GM12878 (cell line): ENCODE measurements around the gene DDX56. TPM values are rescaled to one million over a fixed set of nuclear protein-coding genes. Genes with fewer than 3 reads are reported as not detected.

Source experiments
- ATAC-seq: fragments of 200-7000 bp; cut with Tn5 transposase; 3 replicates; pipeline ENCODE4 v1.9.1; 2020; ENCODE audit warnings: mild to moderate bottlenecking, moderate library complexity
- BruUV-seq: library from RNA; stranded (reverse); fragments of 400-500 nt; replicated peaks from 2 replicates; lab custom pipeline; 2021; lab: Mats Ljungman, UMichigan
- CTCF ChIA-PET: fragments of 300-600 bp; sonication (Branson Sonifier 250); formaldehyde crosslinking; extraction: SDS; loops from one replicate; lab custom pipeline; 2021; ENCODE audit warnings: inconsistent platforms; lab: Yijun Ruan, JAX
- POLR2A ChIA-PET: fragments of 350-600 bp; formaldehyde crosslinking; extraction: SDS; loops from one replicate; lab custom pipeline; 2021; ENCODE audit warnings: inconsistent platforms; lab: Charles Lee
- RAD21 ChIA-PET: fragments of 300-600 bp; sonication (Branson Sonifier 250); formaldehyde crosslinking; loops from one replicate; lab custom pipeline; 2023; ENCODE audit warnings: antibody characterized with exemption; ENCODE audit not compliant: unreplicated experiment; lab: Charles Lee
- SMC1A ChIA-PET: fragments of 300-600 bp; sonication (Branson Sonifier 250); formaldehyde crosslinking; loops from one replicate; lab custom pipeline; 2023; ENCODE audit not compliant: unreplicated experiment, uncharacterized antibody; lab: Charles Lee
- DNase-seq: peaks from one replicate; pipeline ENCODE4 v3.0.0-alpha.2; 2011; ENCODE audit warnings: low read depth, low spot score
- FAIRE-seq: peaks from 3 replicates; lab custom pipeline; 2011; peaks lifted over from hg19 to GRCh38; lab: Jason Lieb, UNC
- H2AFZ ChIP-seq: 2 replicates; pipeline ENCODE4 v1.6.0; 2011; ENCODE audit warnings: low read depth, low read length, control low read depth; ENCODE audit not compliant: control insufficient read depth
- H3K27ac ChIP-seq: 2 replicates; pipeline ENCODE4 v1.5.1; 2011; ENCODE audit warnings: control low read depth; ENCODE audit not compliant: control insufficient read depth, insufficient read depth
- H3K27me3 ChIP-seq, 2 experiments: replicated peaks in 1 of 2; 2 replicates each; pipeline versions ENCODE4 v1.6.0 to v1.6.1; 2011; ENCODE audit warnings: low read length in 1 of 2; ENCODE audit not compliant: control insufficient read depth in 2 of 2, insufficient read depth in 2 of 2
- H3K36me3 ChIP-seq, 2 experiments: 2 replicates each; pipeline ENCODE4 v1.5.1; 2011; ENCODE audit warnings: low read length in 1 of 2; ENCODE audit not compliant: control insufficient read depth in 2 of 2, insufficient read depth in 2 of 2
- H3K4me1 ChIP-seq: 2 replicates; pipeline ENCODE4 v1.6.1; 2011; ENCODE audit warnings: mild to moderate bottlenecking, low read length, moderate library complexity, mixed read lengths; ENCODE audit not compliant: control insufficient read depth, insufficient read depth
- H3K4me2 ChIP-seq: 2 replicates; pipeline ENCODE4 v1.6.0; 2011; ENCODE audit warnings: control low read depth; ENCODE audit not compliant: control insufficient read depth, insufficient read depth
- H3K4me3 ChIP-seq: fragments of 200-600 bp; sonication (generic); 2 replicates; pipeline ENCODE4 v1.5.1; 2016
- H3K79me2 ChIP-seq: 2 replicates; pipeline ENCODE4 v1.6.0; 2011; ENCODE audit warnings: low read length; ENCODE audit not compliant: control insufficient read depth, insufficient read depth
- H3K9ac ChIP-seq: 2 replicates; pipeline ENCODE4 v1.8.0; 2011; ENCODE audit warnings: low read length, control low read depth, mixed read lengths; ENCODE audit not compliant: control insufficient read depth, insufficient read depth
- H3K9me3 ChIP-seq: replicated peaks from 3 replicates; pipeline ENCODE4 v1.5.1; 2011; ENCODE audit warnings: mild to moderate bottlenecking, low read length; ENCODE audit not compliant: control insufficient read depth, insufficient read depth
- H4K20me1 ChIP-seq: 2 replicates; pipeline ENCODE4 v1.6.0; 2011; ENCODE audit not compliant: control insufficient read depth, insufficient read depth
- CBX3 ChIP-seq: fragments of 200-600 bp; sonication (generic); IDR thresholded peaks from 2 replicates; pipeline ENCODE4 v1.6.1; 2016; ENCODE audit warnings: low read depth, borderline replicate concordance
- CHD2 ChIP-seq: IDR thresholded peaks from 2 replicates; pipeline ENCODE4 v1.6.1; 2011; ENCODE audit warnings: low read depth, low read length, improper control_type of control experiment, borderline replicate concordance
- CHD4 ChIP-seq: fragments of 200-600 bp; sonication (generic); IDR thresholded peaks from 2 replicates; pipeline ENCODE4 v1.6.1; 2016; ENCODE audit warnings: mild to moderate bottlenecking
- FOS ChIP-seq: IDR thresholded peaks from 3 replicates; pipeline ENCODE4 v1.6.1; 2011; ENCODE audit warnings: borderline replicate concordance; ENCODE audit not compliant: insufficient read length; ENCODE audit errors: extremely low read depth
- FOXK2 ChIP-seq: fragments of 450-650 bp; IDR thresholded peaks from 2 replicates; pipeline ENCODE4 v1.6.1; 2017; ENCODE audit warnings: mild to moderate bottlenecking, moderate library complexity
- FOXM1 ChIP-seq: IDR thresholded peaks from 2 replicates; pipeline ENCODE4 v1.6.1; 2012; ENCODE audit warnings: low read depth, mild to moderate bottlenecking, inconsistent platforms, low read length, moderate library complexity
- IRF4 ChIP-seq: IDR thresholded peaks from 2 replicates; pipeline ENCODE4 v1.6.1; 2011; ENCODE audit warnings: low read depth, low read length
- JUNB ChIP-seq: IDR thresholded peaks from 2 replicates; pipeline ENCODE4 v1.6.1; 2016; ENCODE audit warnings: antibody characterized with exemption, mild to moderate bottlenecking
- RB1 ChIP-seq: fragments of 450-650 bp; formaldehyde crosslinking; IDR thresholded peaks from 2 replicates; pipeline ENCODE4 v1.6.1; 2017; ENCODE audit warnings: mild to moderate bottlenecking, borderline replicate concordance
- SMAD1 ChIP-seq: fragments of 450-650 bp; IDR thresholded peaks from 2 replicates; pipeline ENCODE4 v1.6.1; 2018; ENCODE audit warnings: mild to moderate bottlenecking, low read depth; ENCODE audit not compliant: partially characterized antibody
- SMAD5 ChIP-seq: IDR thresholded peaks from 2 replicates; pipeline ENCODE4 v1.6.1; 2016; ENCODE audit warnings: antibody characterized with exemption, low read depth
- SREBF2 ChIP-seq: IDR thresholded peaks from 2 replicates; pipeline ENCODE4 v1.6.1; 2012; ENCODE audit warnings: mild to moderate bottlenecking, low read length
- TCF12 ChIP-seq: IDR thresholded peaks from 2 replicates; pipeline ENCODE4 v1.6.1; 2011; ENCODE audit warnings: low read depth, mild to moderate bottlenecking, low read length
- YBX1 ChIP-seq: fragments of 450-650 bp; IDR thresholded peaks from 2 replicates; pipeline ENCODE4 v1.6.1; 2016; ENCODE audit warnings: antibody characterized with exemption
- ZSCAN29 ChIP-seq: fragments of 450-650 bp; IDR thresholded peaks from 2 replicates; pipeline ENCODE4 v1.6.1; 2017; ENCODE audit warnings: mild to moderate bottlenecking, moderate library complexity
- WGBS: methylation state at CpG from one replicate; pipeline ENCODE4 v1.1.6; 2016; ENCODE audit warnings: low lambda C conversion rate; ENCODE audit not compliant: insufficient replicate concordance, insufficient coverage; ENCODE audit errors: missing lambda C conversion rate; 5-methylcytosine and 5-hydroxymethylcytosine counted together
- in situ Hi-C: fragments of 300-500 bp; cut with MboI; formaldehyde crosslinking; loops from 9 replicates; pipeline ENCODE4 v1.14.3; 2018; ENCODE audit warnings: mixed read lengths
- intact Hi-C: fragments of 100-400 bp; cut with micrococcal nuclease; formaldehyde crosslinking; loops from one replicate; pipeline ENCODE4 v1.14.2; 2022; ENCODE audit not compliant: unreplicated experiment
- polyA plus RNA-seq, 11 experiments: library from polyadenylated mRNA; depleted of rRNA in 4 of 11; unstranded in 6 of 11; stranded (reverse) in 5 of 11; fragments of >200 nt; fragmentation: Nextera tagmentation in 4 of 11; fragmentation: Illumina TruSeq in 1 of 11; extraction: Ambion mirVana in 4 of 11; extraction: Trizol in 1 of 11; gene quantifications; 1 replicate in 1 of 11; 2 replicates in 10 of 11; pipeline versions ENCODE4 v1.2.1 to v1.2.3, GENCODE V29; 2011 to 2016; ENCODE audit warnings: inconsistent platforms in 2 of 11, missing spikeins in 2 of 11, low read depth in 1 of 11
- total RNA-seq, 4 experiments: library from RNA; depleted of rRNA in 3 of 4; stranded (reverse); fragments of >200 nt in 3 of 4; fragmentation: Illumina TruSeq in 1 of 4; extraction: Trizol in 1 of 4; gene quantifications; 2 replicates each; pipeline versions ENCODE4 v1.2.1 to v1.2.3, GENCODE V29; 2013 to 2021
- TF ChIP-seq, protein P1 (sequence below): fragments of 450-650 bp; conservative IDR thresholded peaks from 2 replicates; pipeline ENCODE4 v1.6.1; 2017; ENCODE audit warnings: mild to moderate bottlenecking, moderate library complexity
- TF ChIP-seq, protein P2 (sequence below): fragments of 450-650 bp; IDR thresholded peaks from 2 replicates; pipeline ENCODE4 v1.6.1; 2017; ENCODE audit warnings: low read depth, mild to moderate bottlenecking, moderate library complexity
- TF ChIP-seq, protein P3 (sequence below): fragments of 150-350 bp; IDR thresholded peaks from 2 replicates; pipeline ENCODE4 v1.6.1; 2014; ENCODE audit warnings: mild to moderate bottlenecking, low read depth, low read length

Gene DDX56
- total and polyA plus RNA-seq, 10 of the 15 experiments (the other 5 are each of a cell fraction or from before 2014, with no cell fraction given): 19.8 to 136 (median 81.3) TPM

DNA sequence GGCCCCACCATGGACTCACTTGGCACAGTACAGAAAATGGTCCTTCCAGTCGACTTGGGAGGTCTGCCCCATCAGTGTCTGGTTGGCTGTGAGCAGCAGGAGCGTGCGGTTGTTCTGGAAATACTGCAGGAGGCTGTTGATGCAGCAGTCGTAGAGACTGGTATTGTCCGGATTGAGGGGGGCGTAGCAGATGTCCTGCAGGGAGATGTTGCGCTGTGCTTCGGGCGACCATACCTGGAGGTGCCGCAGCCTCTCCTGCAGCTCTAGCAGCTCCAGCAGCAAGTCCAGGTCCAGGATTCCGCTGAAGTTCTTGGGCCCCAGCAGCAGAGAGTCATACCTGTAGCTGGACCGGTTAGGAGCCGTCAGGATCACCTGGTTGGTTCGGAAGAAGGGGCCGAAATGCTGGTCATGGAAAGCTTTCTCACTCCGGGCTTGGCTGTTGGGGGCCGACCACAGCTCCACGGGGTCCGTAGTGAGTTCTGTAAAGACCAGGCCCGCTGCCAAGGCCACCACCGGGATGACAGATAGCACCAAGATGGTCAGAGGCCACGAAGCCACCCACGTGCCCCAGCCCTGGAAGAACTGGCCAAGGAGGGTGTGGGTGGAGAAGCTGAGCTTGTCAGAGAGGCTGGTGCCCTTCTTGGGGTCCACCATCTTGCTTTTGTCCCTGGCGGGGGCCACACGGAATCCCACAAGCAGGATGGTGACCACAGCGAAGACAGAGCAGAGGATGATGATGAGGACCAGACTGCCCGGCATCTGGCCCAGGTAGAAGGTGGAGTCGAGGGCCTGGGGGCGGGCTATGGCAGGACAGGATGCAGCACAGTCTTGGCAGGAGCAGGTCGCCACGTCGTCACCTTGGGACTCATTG lies 34.7 kb downstream of the DDX56 start:
- Histone ChIP-seq H3K4me3 (no peak overlapping the region), H3K9me3 (no peaks in the 10 kb centered on the region), H4K20me1 (no peaks in the 10 kb centered on the region), H3K36me3 (no peaks in the 10 kb centered on the region), H3K4me1 (no peaks in the 10 kb centered on the region), H3K27ac (no peak overlapping the region), H3K79me2 (no peaks in the 10 kb centered on the region), H3K27me3 (no peaks in the 10 kb centered on the region; a peak in 1 of 4 replicates), H3K9ac (no peak overlapping the region), H2AFZ (no peak overlapping the region), H3K4me2 (no peak overlapping the region)
- FAIRE-seq (no peak), ATAC-seq (no peak), DNase-seq (no peak)
- 42% methylated on average over 32 of the region's 32 CpGs for WGBS
- in situ Hi-C loops: no loop called here
- ChIA-PET POLR2A (no interaction called here), SMC1A (no interaction called here), RAD21 (no interaction called here), CTCF (no interaction called here)
- intact Hi-C loops: no loop called here
- BruUV-seq: no TSS peak
- TF ChIP-seq, protein P1, sequence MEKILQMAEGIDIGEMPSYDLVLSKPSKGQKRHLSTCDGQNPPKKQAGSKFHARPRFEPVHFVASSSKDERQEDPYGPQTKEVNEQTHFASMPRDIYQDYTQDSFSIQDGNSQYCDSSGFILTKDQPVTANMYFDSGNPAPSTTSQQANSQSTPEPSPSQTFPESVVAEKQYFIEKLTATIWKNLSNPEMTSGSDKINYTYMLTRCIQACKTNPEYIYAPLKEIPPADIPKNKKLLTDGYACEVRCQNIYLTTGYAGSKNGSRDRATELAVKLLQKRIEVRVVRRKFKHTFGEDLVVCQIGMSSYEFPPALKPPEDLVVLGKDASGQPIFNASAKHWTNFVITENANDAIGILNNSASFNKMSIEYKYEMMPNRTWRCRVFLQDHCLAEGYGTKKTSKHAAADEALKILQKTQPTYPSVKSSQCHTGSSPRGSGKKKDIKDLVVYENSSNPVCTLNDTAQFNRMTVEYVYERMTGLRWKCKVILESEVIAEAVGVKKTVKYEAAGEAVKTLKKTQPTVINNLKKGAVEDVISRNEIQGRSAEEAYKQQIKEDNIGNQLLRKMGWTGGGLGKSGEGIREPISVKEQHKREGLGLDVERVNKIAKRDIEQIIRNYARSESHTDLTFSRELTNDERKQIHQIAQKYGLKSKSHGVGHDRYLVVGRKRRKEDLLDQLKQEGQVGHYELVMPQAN: no peak
- TF ChIP-seq SMAD1 (no peak), TCF12 (no peak), YBX1 (no peak), FOS (no peak), CHD4 (no peak), FOXK2 (no peak), JUNB (no peak), SMAD5 (no peak), RB1 (no peak), ZSCAN29 (no peak), SREBF2 (no peak), IRF4 (no peak), CBX3 (no peak), FOXM1 (no peak), CHD2 (no peak)
- TF ChIP-seq, protein P2, sequence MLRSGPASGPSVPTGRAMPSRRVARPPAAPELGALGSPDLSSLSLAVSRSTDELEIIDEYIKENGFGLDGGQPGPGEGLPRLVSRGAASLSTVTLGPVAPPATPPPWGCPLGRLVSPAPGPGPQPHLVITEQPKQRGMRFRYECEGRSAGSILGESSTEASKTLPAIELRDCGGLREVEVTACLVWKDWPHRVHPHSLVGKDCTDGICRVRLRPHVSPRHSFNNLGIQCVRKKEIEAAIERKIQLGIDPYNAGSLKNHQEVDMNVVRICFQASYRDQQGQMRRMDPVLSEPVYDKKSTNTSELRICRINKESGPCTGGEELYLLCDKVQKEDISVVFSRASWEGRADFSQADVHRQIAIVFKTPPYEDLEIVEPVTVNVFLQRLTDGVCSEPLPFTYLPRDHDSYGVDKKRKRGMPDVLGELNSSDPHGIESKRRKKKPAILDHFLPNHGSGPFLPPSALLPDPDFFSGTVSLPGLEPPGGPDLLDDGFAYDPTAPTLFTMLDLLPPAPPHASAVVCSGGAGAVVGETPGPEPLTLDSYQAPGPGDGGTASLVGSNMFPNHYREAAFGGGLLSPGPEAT: no peak
- TF ChIP-seq, protein P3, sequence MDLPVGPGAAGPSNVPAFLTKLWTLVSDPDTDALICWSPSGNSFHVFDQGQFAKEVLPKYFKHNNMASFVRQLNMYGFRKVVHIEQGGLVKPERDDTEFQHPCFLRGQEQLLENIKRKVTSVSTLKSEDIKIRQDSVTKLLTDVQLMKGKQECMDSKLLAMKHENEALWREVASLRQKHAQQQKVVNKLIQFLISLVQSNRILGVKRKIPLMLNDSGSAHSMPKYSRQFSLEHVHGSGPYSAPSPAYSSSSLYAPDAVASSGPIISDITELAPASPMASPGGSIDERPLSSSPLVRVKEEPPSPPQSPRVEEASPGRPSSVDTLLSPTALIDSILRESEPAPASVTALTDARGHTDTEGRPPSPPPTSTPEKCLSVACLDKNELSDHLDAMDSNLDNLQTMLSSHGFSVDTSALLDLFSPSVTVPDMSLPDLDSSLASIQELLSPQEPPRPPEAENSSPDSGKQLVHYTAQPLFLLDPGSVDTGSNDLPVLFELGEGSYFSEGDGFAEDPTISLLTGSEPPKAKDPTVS: no peak
